GM19099 (cell line): Measurements from ENCODE around the gene AKAP13.

ENCODE experiments used
- POLR2A ChIP-seq: IDR thresholded peaks from 3 replicates; pipeline ENCODE4 v1.6.1; 2011; ENCODE audit warnings: low read depth; ENCODE audit not compliant: insufficient read length; ENCODE audit errors: extremely low read depth

The AKAP13 gene

DNA sequence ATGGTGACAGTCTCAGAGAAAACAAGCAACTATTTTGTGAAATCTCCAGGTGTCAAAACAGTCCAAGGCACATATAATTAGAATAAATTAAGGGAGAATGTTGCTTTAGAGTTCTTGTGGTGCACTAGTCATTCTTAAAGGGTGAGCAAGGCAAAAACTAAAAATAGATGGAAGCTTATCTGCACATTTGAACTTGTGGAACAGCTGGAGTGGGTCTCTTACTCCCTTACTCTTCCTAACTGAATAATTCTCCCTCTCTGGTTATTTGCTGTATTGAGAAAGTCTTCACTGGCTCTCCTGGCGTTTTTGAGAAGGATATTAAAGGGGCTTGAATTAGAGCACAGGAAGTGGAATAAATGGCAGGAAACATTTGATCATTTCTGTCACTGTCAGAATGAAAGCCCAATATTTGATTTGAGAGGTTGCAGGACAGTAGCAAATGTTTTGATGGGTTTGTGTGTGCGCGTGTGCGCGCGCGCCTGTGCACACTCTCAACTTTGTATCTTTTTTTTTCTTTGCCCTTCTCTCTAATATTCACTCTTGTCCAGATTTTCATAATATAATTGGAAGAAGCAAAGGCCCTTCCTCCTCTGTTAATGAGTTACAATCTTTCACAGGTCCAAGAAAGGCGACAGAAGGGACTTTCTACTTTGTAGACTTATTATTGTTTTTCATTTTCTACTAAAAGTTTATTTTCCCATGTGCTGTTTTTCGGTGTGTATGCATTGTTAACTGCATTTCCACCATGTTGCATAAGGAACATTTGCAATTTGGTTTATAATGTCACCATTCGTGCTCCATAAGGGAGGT lies 40.9 kb downstream of the AKAP13 start:
- no peak for TF ChIP-seq POLR2A

DNA sequence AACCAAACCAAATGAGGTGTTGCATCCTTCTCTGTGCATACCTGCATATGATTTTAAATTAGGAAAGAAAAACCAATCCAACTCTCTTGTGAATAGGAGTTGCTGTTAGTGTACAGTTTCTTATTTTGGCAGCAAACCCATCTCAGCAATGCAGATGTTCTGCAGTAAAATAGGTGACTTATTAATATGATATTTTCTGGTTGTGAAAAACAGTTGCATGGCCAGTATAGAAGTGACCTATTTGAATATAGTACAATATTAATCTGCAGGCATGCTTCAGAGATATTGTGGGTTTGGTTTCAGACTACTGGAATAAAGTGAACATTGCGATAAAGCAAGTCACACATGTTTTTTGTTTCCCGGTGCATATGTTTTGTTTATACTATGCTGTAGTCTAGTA lies 42.2 kb downstream of the AKAP13 start:
- no peak for TF ChIP-seq POLR2A

DNA sequence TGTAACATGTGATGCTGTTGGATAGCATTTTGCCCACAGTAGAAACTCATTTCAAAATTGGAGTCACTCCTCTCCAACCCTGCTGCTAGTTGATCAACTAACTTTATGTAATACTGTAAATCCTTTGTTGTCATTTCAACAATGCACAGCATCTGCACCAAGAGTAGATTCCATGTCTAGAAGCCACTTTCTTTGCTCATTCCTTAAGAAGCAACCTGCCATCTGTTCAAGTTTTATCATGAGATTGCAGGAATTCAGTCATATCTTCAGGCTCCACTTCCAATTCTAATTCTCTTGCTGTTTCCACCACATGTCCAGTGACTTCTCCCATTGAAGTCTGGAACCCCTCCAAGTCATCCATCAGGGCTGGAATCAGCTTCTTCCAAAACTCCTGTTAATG lies 42.9 kb downstream of the AKAP13 start:
- TF ChIP-seq POLR2A, result no peak

DNA sequence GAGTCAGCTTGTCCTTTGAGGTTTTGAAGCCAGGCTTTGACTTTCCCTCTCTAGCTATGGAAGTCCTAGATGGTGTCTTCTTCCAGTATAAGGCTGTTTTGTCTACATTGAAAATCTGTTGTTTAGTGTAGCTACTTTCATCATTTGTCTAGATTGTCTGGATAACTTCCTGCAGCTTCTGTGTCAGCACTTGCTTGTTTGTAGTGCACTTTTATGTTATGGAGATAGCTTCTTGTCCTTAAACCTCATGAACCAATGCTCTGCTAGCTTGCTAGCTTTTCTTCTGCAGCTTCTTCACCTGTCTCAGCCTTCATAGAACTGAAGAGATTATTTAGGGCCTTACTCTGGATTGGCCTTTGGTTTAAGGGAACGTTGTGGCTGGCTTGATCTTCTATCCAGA lies 43.8 kb downstream of the AKAP13 start:
- TF ChIP-seq POLR2A, result no peak

DNA sequence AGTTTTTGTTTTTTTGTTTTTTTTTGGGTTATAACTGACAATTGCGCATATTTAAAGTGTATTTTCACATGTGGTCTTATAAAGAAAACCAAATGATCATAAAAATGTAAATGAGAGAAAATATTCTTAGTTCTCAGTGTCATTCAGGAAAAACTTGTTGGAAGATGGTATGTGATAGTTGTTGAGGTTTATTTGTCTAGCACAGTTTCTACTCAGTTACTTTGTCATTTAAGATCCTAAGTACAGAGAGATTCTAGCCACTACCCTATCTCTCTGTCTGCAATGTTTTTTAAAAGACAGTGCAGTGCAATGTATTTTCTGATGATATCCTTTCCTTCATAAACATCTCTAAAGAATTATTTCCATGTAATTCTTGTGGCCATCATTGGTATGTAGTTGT lies 46.1 kb downstream of the AKAP13 start:
- TF ChIP-seq POLR2A, result no peak

DNA sequence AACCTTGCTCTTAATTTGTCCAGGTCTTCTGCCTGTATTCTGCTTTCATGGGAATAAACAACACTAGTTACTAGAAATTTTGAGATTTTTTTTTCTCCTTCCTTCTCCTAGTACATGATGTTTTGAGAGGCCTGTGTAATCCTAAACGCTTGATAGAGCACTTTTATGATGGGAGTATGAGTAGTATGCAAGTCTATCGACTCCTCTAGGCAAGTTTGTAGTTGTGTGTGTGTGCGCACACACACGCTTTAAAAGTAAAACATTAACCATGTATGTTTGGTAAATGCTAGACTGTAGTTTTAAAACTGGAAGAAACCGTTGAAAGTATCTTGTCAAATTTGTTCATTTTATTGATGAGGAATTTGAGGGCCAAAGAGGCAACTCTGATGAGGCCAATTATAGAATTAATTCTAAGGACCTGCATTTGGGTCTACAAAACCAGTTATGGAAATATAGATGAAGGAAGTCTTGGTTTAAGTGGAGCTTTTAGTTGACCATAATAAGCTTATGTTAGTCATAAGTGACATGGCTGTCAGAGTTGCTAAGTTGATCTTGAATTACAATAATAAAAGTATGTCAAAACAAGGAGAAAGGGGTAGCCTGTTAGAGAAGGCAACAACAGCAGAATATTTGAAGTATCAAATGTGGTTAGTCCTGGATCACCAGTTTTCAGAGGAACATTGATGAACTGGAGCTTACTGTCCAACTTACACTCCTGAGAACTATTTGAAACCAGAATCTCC lies 47.1 kb downstream of the AKAP13 start:
- no peak for TF ChIP-seq POLR2A

DNA sequence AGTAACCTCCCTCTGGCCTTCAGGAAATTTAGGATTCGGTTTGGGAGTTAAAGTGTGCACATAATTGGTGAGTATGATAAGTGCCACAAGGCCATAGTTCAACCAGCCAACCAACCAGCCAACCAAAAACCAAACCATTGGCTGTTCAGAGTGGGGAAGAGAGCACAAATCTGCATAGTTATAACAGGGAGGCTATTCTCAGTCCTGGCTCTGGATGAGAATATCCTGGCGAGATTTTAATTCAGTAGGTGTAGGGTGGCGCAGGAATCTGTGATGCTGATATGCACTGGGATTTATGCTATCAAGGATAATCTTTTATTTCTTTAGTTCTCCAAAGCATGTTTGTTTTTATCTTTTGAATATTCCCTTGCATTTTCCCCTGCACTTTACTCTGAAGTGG lies 49.1 kb downstream of the AKAP13 start:
- no peak for TF ChIP-seq POLR2A

DNA sequence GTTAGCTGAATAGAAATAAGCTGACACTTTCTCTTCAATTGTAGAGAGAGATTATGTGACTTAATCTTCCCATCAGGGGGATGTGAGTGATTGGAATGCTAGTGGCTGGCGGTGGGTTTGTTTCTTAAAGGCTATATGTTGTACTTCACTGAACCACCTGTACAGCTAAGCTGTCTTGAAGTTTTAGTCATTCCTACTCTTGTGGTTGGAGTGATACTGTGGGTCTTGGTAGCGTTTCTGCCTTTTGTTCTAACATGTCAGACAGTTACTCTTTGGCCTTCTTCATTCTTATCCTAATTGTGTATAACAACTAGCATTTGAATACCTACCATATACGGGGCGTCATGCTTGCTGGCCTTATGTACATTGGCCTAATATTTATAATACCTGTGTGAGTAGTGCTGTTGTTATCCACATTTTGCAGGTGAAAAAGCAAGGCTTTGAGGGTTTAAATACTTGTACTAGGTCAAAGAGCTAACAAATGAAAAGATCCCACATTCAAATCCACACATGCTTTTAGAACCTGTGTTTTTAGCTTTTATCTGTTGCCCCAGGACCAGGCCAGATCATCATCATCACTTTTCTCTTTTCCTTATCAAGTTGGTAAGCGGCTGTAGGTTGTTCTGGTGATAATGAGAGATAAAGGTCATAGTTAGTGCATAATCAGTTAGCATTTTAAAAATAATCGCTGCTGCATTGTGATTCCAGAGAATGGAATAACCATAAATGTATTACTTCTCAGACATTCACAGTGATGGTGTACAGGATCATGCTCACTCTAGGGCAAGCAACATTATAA lies 50.2 kb downstream of the AKAP13 start:
- no peak for TF ChIP-seq POLR2A

DNA sequence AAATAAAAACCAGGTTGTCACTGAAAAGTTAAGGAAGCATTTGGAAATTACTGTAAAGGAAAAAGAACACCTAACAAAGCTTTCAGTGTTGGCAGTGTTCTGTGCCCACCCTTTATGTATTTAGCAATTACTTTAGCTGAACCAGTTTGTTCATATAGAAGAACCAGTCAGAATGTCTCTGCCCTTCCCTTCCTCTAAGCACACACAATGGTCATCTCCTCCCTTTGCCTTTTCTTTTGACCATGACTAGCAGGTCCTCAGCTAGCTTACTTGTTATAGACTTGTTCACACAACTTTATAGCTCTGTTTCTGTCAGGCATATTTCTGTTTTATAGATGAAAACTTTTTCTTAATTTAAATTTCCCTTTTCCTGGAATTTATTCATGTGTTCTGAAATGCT lies 59.6 kb downstream of the AKAP13 start:
- no peak for TF ChIP-seq POLR2A

DNA sequence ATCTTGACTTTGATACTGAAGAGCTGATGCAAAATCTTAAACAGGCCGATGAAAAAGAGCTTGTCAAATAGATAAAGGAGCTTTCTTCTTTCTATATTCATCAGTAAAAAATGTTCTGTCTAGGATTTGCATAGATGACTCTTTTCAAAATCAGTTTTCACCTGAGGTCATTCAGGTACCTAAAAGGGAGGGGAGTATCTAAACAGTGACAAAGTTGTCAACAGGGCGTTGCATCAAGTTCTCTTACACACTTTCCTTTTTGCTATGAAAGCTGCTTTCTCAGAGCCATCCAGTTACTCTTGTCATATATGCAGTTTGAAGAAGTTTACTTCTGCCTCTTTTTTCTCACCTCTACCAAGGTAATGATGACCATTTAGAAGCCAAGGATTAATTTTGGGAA lies 60.0 kb downstream of the AKAP13 start:
- no peak for TF ChIP-seq POLR2A

DNA sequence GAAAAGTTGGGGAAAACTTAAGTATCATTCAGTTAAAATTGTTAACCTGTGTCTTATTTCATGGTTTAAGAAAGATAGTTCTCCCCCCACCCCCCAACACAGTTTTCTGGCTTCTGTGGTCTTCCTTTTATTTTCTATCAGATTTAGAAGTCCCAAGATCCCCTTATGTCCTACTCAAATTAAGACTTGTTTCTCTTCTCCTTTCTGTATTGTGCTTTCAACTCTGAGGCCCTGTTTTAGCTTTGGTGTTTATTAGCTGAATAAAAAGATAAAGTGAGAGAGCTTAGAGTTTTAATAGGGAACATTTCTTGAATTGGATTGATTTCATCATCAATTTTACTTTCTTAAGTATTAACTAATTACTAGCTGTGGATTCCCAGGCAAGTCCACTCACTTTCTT lies 62.6 kb downstream of the AKAP13 start:
- no peak for TF ChIP-seq POLR2A

DNA sequence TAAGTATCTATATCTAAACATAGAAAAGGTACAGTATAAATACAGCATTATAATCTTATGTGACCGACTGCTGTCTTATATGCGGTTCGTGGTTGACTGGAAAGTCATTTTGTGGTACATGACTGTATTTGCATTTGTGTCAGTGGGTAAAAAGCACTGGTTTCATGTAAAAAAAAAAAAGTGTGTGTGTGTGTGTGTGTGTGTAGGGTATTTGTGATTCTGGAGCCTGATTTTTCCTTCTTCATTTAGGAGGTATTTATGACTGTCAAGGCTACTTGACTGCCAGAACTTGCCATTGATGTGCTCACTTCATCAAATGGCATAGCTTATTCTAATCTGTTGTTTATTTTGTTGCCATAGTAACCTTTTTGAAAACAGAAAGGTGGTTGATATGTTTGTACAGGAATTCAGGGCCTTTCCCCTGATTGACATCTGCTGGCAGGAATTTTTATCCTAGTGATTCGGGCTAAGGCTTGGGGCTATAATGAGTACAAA lies 63.2 kb downstream of the AKAP13 start:
- TF ChIP-seq POLR2A, result no peak

DNA sequence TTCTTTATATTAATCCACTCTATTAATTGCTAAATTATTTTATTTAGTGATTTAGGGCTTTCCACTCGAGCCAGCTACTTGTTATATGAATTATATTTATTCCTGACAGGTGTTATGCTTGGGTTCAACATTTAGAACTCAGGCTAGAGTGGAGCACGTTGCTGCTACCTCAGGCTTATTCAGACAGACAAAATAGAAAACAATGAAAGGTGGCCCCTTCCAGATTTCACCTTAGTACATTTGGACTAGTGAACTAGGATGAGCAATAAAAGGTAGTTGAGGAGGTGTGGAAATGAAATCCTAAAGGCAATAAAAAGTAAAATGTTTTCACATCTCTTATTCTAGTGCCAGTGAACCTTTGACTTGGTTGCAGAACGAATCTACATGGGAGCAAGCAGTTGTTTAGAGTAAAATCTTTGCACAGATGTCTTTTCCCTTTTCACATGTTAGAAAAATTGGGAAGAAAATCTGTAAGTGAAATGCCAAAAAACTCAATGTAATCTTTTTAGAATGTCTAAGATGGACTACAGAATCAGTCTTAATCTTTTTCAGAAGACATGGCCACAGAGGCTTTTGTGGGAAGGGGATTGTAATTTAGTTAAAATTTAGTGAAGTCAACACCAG lies 63.8 kb downstream of the AKAP13 start:
- TF ChIP-seq POLR2A, result no peak

DNA sequence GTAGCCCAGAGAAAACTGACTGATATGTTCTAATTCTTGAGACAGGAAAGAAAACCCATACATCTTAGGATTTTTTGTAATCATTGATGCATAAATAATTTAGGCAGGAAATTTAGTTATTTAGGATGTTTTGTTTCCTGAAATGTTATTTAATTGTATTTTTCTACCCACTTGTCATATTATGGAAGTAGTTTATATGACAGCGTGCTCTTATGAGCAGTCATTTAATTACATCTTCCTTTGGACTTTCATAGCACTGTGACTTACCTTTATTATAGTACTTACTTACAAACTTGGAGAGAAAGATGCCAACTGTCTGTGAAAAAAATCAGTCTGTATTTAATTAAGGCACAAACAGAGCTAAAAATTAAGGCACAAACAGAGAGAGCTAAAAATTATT lies 65.0 kb downstream of the AKAP13 start:
- TF ChIP-seq POLR2A, result no peak

DNA sequence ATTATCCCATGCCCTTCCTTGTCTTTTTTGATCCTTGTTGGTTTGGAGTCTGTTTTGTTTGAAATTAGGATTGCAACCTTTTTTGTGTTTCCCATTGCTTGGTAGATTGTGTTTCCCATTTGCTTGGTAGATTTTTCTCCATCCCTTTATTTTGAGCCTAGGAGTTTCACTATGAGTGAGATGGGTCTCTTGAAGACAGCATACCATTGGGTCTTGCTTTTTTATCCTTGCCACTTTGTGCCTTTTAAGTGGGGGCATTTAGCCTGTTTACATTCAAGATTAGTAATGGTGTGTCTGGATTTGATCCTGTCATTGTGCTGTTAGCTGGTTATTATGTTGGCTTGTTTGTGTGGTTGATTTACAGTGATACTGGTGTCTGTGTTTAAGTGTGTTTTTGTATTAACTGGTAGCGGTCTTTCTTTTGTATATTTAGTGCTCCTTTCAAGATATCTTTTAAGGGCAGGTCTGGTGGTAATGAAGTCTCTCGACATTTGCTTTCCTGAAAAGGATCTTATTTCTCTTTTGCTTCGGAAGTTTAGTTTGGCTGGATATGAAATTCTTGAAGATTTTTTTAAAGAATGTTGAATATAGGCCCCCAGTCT lies 70.8 kb downstream of the AKAP13 start:
- no peak for TF ChIP-seq POLR2A

DNA sequence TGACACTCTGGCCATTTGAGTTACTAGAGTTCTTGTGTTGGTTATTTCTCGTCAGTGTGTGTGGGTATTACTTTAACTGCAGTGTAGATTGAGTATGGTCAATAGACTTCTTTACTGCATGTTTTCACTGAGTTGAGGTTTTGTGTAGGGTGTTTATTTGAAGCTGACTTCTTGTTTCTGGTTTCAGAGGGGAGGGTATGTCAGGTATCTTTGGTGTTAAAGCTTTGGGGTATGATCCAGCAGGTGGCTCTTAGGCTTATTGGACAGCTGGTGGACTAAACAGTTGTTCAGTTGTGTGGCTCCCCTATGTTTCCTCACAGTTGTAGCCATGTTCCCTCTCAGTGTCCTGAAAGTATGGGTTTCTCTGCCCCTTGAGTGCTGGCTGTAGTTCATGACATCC lies 72.0 kb downstream of the AKAP13 start:
- TF ChIP-seq POLR2A, result no peak
